Esophagus squamous epithelium (tissue), 5 donors: Measurements from ENCODE around the gene PAPPA. TPM values are rescaled to one million over a fixed set of nuclear protein-coding genes. Genes with fewer than 3 reads are reported as not detected.

Experiments
- DNase-seq: peaks from one replicate; lab custom pipeline; 2025; lab: John Stamatoyannopoulos, UW
- H3K27ac ChIP-seq, 4 donors: fragments of 200-600 bp; sonication (generic); one replicate each; pipeline ENCODE4 v1.5.1; 2016 to 2019; ENCODE audit warnings: mild to moderate bottlenecking in 1 of 4
- H3K27me3 ChIP-seq, 4 donors: fragments of 200-600 bp; sonication (generic); 1 replicate in 3 of 4; 2 replicates in 1 of 4; pipeline versions ENCODE4 v1.5.1 to v1.6.0; 2017 to 2021; ENCODE audit warnings: antibody characterized with exemption in 1 of 4
- H3K36me3 ChIP-seq, 3 donors: fragments of 200-600 bp; sonication (generic); one replicate each; pipeline ENCODE4 v1.5.1; 2016 to 2019
- H3K4me1 ChIP-seq, 3 donors: fragments of 200-600 bp; sonication (generic); one replicate each; pipeline ENCODE4 v1.5.1; 2017 to 2019
- H3K4me3 ChIP-seq, 4 donors: fragments of 200-600 bp; sonication (generic); 1 replicate in 3 of 4; 2 replicates in 1 of 4; pipeline ENCODE4 v1.5.1; 2016 to 2019; ENCODE audit warnings: mild to moderate bottlenecking in 2 of 4, moderate library complexity in 1 of 4
- H3K9me3 ChIP-seq, 3 donors: fragments of 200-600 bp; sonication (generic); one replicate each; pipeline ENCODE4 v1.5.1; 2016 to 2019
- CTCF ChIP-seq, 6 experiments: fragments of 450-650 bp in 4 of 6; fragments of 200-600 bp in 2 of 6; sonication (generic) in 2 of 6; IDR thresholded peaks; one replicate each; pipeline ENCODE4 v1.5.1; 2016 to 2019; ENCODE audit warnings: antibody characterized with exemption in 6 of 6, mild to moderate bottlenecking in 4 of 6, moderate library complexity in 4 of 6
- POLR2A ChIP-seq, 4 donors: fragments of 450-650 bp; IDR thresholded peaks; one replicate each; pipeline ENCODE4 v1.6.1; 2017; ENCODE audit warnings: antibody characterized with exemption in 4 of 4, mild to moderate bottlenecking in 4 of 4, moderate library complexity in 3 of 4
- WGBS, 2 donors: methylation state at CpG; one replicate each; pipeline ENCODE4 v1.1.5; 2018; 5-methylcytosine and 5-hydroxymethylcytosine counted together
- intact Hi-C: fragments of 100-400 bp; cut with DNase I; formaldehyde crosslinking; loops from one replicate; pipeline ENCODE4 v1.15.0; 2022
- total RNA-seq, 4 donors: library from RNA; depleted of rRNA; stranded (reverse); fragments of >200 nt; gene quantifications; one replicate each; pipeline ENCODE4 v1.1.0, GENCODE V29; 2016
- donor health status: DM: yes; HTN: yes; CAD: no.

The PAPPA gene
- total RNA-seq, 4 donors from 2014 or later, result 8.3 to 13.7 (median 11.4) TPM

GRCh38 chr9:116208417-116209232, 55.0 kb downstream of the PAPPA start:
- H3K9me3 ChIP-seq, result no peaks in the 10 kb centered on the region
- H3K4me3 ChIP-seq, result no peak overlapping the region
- H3K4me1 ChIP-seq, result no peaks in the 10 kb centered on the region
- TF ChIP-seq CTCF (IDR thresholded peaks at IDR 0.05) (no peak), POLR2A (IDR thresholded peaks at IDR 0.05) (no peak)
- no peak for DNase-seq
- no peak overlapping the region for H3K27ac ChIP-seq
- H3K36me3 ChIP-seq, result peaks cover 0 to 26% (median 4%) of the 10 kb centered on the region in 3 donors
- WGBS, 2 donors, result 59 to 66% methylated on average over 5 of the region's 5 CpGs
- no peaks in the 10 kb centered on the region for H3K27me3 ChIP-seq
- intact Hi-C loops, result no loop called here

- Histone ChIP-seq H3K9me3 (no peaks in the 10 kb centered on the region), H3K4me1 (no peaks in the 10 kb centered on the region), H3K36me3 (peaks cover 0 to 34% (median 4%) of the 10 kb centered on the region in 3 donors), H3K4me3 (no peak overlapping the region), H3K27ac (no peak overlapping the region), H3K27me3 (no peaks in the 10 kb centered on the region)
- WGBS, 2 donors, result 80 to 90% methylated on average over 1 of the region's 1 CpG
- TF ChIP-seq POLR2A (IDR thresholded peaks at IDR 0.05) (no peak), CTCF (IDR thresholded peaks at IDR 0.05) (no peak)
- DNase-seq, result no peak
- intact Hi-C loops, result no loop called here
These were observed 56.0 kb downstream of the PAPPA start for GRCh38 chr9:116209414-116210116.

- H3K36me3 ChIP-seq, result peaks cover 0 to 41% (median 4%) of the 10 kb centered on the region in 3 donors
- no peaks in the 10 kb centered on the region for H3K9me3 ChIP-seq
- no peaks in the 10 kb centered on the region for H3K27me3 ChIP-seq
- WGBS, 2 donors, result 63 to 66% methylated on average over 2 of the region's 2 CpGs
- no peaks in the 10 kb centered on the region for H3K4me1 ChIP-seq
- no peak for DNase-seq
- H3K4me3 ChIP-seq, result no peak overlapping the region
- TF ChIP-seq POLR2A (IDR thresholded peaks at IDR 0.05), result no peak
- no peak for TF ChIP-seq CTCF (IDR thresholded peaks at IDR 0.05)
- no peak overlapping the region for H3K27ac ChIP-seq
- intact Hi-C loops, result no loop called here
These were observed 59.5 kb downstream of the PAPPA start for GRCh38 chr9:116212986-116213692.

GRCh38 chr9:116213693-116214047, 60.1 kb downstream of the PAPPA start:
- no peaks in the 10 kb centered on the region for H3K27me3 ChIP-seq
- peaks cover 0 to 44% (median 4%) of the 10 kb centered on the region in 3 donors for H3K36me3 ChIP-seq
- TF ChIP-seq CTCF (IDR thresholded peaks at IDR 0.05), result no peak
- no peak for TF ChIP-seq POLR2A (IDR thresholded peaks at IDR 0.05)
- no peaks in the 10 kb centered on the region for H3K4me1 ChIP-seq
- no peak overlapping the region for H3K4me3 ChIP-seq
- no peak overlapping the region for H3K27ac ChIP-seq
- no peak for DNase-seq
- intact Hi-C loops, result no loop called here
- no peaks in the 10 kb centered on the region for H3K9me3 ChIP-seq
- 54 to 61% methylated on average over 3 of the region's 3 CpGs for WGBS, 2 donors
